ENCODE data around the gene DENND6B. TPM values are rescaled to one million over a fixed set of nuclear protein-coding genes. Genes with fewer than 3 reads are reported as not detected.
"Not testable (repeated sequence)": the region's sequence is repeated elsewhere in the genome, so short reads cannot be mapped to it uniquely, and the experiment has no call there.

DENND6B gene, protein sequence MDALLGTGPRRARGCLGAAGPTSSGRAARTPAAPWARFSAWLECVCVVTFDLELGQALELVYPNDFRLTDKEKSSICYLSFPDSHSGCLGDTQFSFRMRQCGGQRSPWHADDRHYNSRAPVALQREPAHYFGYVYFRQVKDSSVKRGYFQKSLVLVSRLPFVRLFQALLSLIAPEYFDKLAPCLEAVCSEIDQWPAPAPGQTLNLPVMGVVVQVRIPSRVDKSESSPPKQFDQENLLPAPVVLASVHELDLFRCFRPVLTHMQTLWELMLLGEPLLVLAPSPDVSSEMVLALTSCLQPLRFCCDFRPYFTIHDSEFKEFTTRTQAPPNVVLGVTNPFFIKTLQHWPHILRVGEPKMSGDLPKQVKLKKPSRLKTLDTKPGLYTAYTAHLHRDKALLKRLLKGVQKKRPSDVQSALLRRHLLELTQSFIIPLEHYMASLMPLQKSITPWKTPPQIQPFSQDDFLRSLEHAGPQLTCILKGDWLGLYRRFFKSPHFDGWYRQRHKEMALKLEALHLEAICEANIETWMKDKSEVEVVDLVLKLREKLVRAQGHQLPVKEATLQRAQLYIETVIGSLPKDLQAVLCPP
- total RNA-seq, result 1 to 10 TPM; 2.8 TPM

DNA sequence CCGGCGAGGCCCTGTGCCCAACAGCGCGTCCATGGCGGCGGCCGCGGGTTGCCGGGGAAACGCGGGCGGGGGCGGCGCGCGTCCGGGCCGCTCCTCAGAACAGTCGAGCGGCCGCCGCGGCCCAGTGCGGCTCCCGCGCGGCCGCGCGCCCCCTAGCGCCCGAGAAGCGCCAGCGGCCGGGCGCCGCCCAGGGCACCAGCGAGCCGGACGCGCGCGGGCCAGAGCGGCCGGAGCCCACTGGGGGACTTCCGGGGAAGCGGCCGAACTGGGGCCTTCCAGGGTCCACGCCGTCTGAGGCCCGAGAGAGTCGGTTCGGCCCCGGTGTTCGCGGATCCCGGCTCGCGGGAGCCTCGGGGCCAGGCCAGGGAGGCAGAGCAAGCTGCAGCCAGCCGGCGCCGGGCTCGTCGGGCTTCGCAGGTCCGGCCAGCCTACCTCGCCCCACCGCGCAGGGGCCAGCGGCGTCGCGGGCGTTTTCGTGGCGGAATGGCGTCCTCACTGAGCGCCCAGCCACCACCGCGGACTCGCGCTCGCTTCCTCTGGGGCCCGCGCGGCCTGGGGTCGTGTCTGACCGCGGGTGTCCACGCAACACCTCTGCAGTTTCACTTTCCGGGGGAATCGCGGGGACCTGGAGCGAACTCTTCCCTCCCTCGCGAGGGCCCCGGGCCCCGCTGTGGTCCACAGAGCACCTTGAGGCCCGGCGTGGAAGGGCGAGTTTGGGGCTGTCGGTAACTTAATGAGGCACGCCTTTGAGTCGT is at the start of gene DENND6B:
Gene DENND6B (minus strand): TSS at position 57 of the 755 bp plus-strand sequence. CDS start 24 bp downstream, at position 33.
- POLR2A ChIA-PET, result no interaction called here
- H3K36me3 Mint-ChIP-seq (ENCODE audit: low read depth), result no peaks in the 10 kb centered on the region
- DNase-seq (peak; percentile 88), ATAC-seq (peak; percentile 95)
- H3K4me1 Mint-ChIP-seq, result peaks cover 14% of the 10 kb centered on the region
- H3K27me3 Mint-ChIP-seq, result peaks cover 7% of the 10 kb centered on the region
- H3K9me3 Mint-ChIP-seq (ENCODE audit: low read depth), result no peaks in the 10 kb centered on the region
- peak within 1 kb of the TSS; percentile 74 for H3K4me3 Mint-ChIP-seq
- H3K27ac Mint-ChIP-seq, result peak within 1 kb of the TSS; percentile 63
- CTCF ChIA-PET, result interaction anchor here (0.6 to 5.6 kb wide), 8 partner anchors 10 to 289 kb away, joined by 3 to 31 read pairs (median 4); no protein-coding TSS in a partner anchor
- intact Hi-C loops (cut with DNase I, micrococcal nuclease), result loop anchor here (1.0 to 5.0 kb wide), 7 partner anchors 15 to 86 kb away; partner anchors contain the start of genes HDAC10 (in 1 of the 2) and MAPK11 (in 1 of the 2)

DNA sequence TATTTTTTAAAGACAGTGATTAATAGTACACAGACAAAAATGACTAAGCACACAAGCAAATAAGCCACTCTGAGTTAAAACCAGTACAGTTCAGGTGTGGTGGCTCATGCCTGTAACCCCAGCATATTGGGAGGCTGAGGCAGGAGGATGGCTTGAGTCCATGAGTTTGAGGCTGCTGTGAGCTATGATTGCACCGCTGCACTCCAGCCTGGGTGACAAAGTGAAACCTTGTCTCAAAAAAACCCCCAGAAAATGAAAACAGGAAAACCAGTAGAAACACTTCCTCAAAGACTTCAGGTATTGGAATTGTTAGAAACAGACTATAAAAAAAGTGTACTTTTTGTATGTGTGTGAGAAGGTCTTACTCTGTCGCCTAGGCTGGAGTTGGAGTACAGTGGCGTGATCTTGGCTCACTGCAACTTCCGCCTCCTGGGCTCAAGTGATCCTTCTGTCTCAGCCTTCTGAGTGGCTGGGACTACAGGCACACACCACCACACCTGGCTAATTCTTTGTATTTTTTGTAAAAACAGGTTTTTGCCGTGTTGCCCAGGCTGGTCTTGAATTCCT is 49.4 kb upstream of the DENND6B start:
- no peak overlapping the region for H3K4me3 Mint-ChIP-seq
- peaks cover 39% of the 10 kb centered on the region for H3K36me3 Mint-ChIP-seq (ENCODE audit: low read depth)
- peaks cover 10% of the 10 kb centered on the region for H3K4me1 Mint-ChIP-seq
- no peaks in the 10 kb centered on the region for H3K9me3 Mint-ChIP-seq (ENCODE audit: low read depth)
- DNase-seq (peak; percentile 20), ATAC-seq (peak; percentile 51)
- ChIA-PET POLR2A (no interaction called here), CTCF (interaction anchor here (1.9 kb wide), 1 partner anchor 8 kb away, joined by 5 read pairs; no protein-coding TSS in a partner anchor)
- peak overlapping the region; percentile 51 for H3K27ac Mint-ChIP-seq
- intact Hi-C loops (cut with DNase I, micrococcal nuclease), result no loop called here
- no peaks in the 10 kb centered on the region for H3K27me3 Mint-ChIP-seq

DNA sequence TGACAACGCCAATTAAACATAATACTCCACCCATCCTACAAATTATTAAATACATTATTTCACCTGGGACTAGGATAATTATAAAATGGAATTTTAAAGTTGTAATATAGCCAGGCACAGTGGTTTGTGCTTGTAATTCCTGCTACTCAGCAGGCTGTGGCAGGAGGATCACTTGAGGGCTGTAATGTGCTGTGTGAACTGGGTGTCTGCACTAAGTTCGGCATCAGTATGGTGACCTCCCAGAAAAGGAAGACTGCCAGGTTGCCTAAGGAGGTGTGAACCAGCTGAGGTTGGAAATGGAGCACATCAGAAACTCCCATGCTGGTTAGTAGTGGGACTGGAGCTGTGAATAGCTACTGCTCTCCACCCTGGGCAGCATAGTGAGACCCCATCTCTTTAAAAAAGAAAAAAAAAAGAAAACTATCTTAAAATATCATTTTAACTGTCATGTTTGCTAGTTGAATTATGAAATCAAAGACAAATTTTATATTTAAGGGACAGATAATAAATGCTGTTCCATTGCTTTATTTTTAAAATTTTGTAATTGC is 44.4 kb upstream of the DENND6B start:
- Mint-ChIP-seq H3K9me3 (ENCODE audit: low read depth) (no peaks in the 10 kb centered on the region), H3K4me1 (peaks cover 11% of the 10 kb centered on the region), H3K27me3 (no peaks in the 10 kb centered on the region), H3K27ac (no peak overlapping the region), H3K36me3 (ENCODE audit: low read depth) (peaks cover 33% of the 10 kb centered on the region), H3K4me3 (no peak overlapping the region)
- no peak for ATAC-seq
- ChIA-PET CTCF (interaction anchor here (1.0 kb wide), 1 partner anchor 8 kb away, joined by 3 read pairs; no protein-coding TSS in a partner anchor), POLR2A (no interaction called here)
- intact Hi-C loops (cut with DNase I, micrococcal nuclease), result no loop called here
- DNase-seq, result no peak

DNA sequence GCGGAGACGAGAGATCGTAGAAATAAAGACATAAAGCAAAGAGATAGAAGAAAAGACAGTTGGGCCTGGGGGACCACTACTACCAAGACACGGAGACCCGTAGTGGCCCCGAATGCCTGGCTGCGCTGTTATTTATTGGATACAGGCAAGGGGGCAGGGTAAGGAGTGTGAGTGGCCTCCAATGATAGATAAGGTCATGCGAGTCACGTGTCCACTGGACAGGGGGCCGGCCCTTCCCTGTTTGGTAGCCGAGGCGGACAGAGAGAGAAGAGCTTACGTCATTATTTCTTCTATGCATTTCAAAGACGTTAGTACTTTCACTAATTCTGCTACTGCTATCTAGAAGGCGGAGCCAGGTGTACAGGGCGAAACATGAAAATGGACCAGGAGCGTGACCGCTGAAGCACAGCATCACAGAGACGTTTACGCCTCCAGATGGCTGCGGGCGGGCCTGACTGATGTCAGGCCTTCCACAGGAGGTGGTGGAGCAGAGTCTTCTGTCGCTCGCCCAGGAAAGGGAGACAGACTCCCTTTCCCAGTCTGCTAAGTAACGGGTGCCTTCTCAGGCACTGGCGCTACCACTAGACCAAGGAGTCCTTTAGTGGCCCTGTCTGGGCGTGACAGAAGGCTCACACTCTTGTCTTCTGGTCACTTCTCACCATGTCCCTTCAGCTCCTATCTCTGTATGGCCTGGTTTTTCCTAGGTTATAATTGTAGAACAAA is 41.1 kb upstream of the DENND6B start:
- no peaks in the 10 kb centered on the region for H3K9me3 Mint-ChIP-seq (ENCODE audit: low read depth)

DNA sequence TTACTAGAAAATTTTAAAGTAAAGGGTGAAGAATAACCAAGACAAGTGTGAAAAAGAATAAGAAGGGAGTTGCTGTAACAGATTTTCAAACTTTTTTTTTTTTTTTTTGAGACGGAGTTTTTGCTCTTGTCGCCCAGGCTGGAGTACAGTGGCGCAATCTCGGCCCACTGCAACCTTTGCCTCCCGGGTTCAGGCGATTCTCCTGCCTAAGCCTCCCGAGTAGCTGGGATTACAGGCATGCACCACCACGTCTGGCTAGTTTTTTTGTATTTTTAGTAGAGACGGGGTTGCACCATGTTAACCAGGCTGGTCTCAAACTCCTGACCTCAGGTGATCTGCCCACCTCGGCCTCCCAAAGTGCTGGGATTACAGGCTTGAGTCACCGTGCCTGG is 37.0 kb upstream of the DENND6B start:
- H3K4me3 Mint-ChIP-seq; H3K27ac Mint-ChIP-seq; POLR2A ChIA-PET; intact Hi-C loops (cut with DNase I, micrococcal nuclease); DNase-seq; H3K9me3 Mint-ChIP-seq (ENCODE audit: low read depth); ATAC-seq; H3K27me3 Mint-ChIP-seq: not testable (repeated sequence)
- CTCF ChIA-PET, result interaction anchor here (0.6 to 0.9 kb wide), 2 partner anchors 8 to 11 kb away, joined by 3 read pairs; no protein-coding TSS in a partner anchor
- Mint-ChIP-seq H3K4me1 (peaks cover 24% of the 10 kb centered on the region), H3K36me3 (ENCODE audit: low read depth) (peaks cover 28% of the 10 kb centered on the region)

More for the DNA sequence above, 41.1 kb upstream of the DENND6B start:
- Mint-ChIP-seq H3K36me3 (ENCODE audit: low read depth) (peaks cover 21% of the 10 kb centered on the region), H3K4me1 (peaks cover 8% of the 10 kb centered on the region), H3K27me3 (no peaks in the 10 kb centered on the region), H3K4me3 (no peak overlapping the region), H3K27ac (no peak overlapping the region)
- CTCF ChIA-PET, result interaction anchor here (0.5 kb wide), 1 partner anchor 9 kb away, joined by 3 read pairs; no protein-coding TSS in a partner anchor
- intact Hi-C loops (cut with DNase I, micrococcal nuclease), result no loop called here
- ATAC-seq (no peak), DNase-seq (no peak)
- POLR2A ChIA-PET, result no interaction called here

DNA sequence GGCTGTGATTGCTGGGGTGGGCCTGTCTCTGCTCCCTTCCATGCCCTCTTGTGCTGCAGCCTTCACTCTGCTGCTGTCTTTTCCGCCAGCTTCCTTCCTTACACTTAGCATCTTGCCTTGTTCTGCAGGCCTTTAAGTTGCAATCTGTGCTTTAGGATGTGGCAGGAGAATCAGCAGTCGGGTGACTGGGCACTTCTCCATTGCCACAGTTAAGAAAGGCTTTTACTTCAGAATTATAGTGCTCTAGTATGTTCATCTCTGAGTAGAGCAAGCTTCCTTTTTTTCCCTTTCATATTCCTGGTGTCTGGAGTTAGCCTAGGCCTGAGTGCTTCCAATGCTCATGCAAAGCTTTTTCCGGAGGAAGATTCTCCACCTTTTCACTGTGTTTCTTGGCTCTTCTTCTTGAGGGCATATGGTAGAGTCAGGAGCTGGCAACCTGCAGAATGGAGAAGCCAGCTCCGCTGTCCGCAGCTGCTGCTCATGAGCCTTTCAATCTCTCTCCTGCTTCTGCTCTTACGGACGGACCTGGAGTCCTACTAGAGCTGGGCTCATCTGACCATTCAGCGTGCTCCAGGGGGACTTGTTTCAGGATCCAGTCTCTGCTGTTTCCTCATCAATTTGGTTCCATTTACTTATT is 36.5 kb upstream of the DENND6B start:
- POLR2A ChIA-PET, result no interaction called here
- CTCF ChIA-PET, result interaction anchor here (0.9 kb wide), 1 partner anchor 9 kb away, joined by 3 read pairs; no protein-coding TSS in a partner anchor
- no peak overlapping the region for H3K4me3 Mint-ChIP-seq
- ATAC-seq (no peak), DNase-seq (no peak)
- H3K36me3 Mint-ChIP-seq (ENCODE audit: low read depth), result peaks cover 25% of the 10 kb centered on the region
- H3K9me3 Mint-ChIP-seq (ENCODE audit: low read depth), result peaks cover 2% of the 10 kb centered on the region
- peak overlapping the region; percentile 21 for H3K27ac Mint-ChIP-seq
- no peaks in the 10 kb centered on the region for H3K27me3 Mint-ChIP-seq
- H3K4me1 Mint-ChIP-seq, result peaks cover 24% of the 10 kb centered on the region
- intact Hi-C loops (cut with DNase I, micrococcal nuclease), result no loop called here

DNA sequence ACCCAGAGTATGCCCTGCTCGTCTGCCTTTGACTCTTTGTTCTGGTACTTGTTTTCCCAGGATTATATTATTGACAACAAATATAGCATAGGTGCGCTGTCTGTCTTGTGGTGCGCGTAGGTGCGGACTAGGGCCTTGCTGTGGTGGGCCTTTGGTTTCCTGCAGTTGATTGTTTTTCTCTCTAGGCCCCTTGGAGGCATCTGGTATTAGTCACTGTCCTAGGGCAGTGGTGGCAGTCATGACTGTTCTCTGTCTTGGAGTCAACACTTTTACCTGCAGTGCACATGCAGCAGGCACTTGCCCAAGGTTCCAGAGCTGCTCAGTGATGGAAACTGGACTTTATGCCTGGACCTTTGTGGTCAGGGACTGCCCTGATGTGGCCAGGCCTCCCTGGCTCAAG is 34.9 kb upstream of the DENND6B start:
- peak; percentile 79 for ATAC-seq
- intact Hi-C loops (cut with DNase I, micrococcal nuclease), result no loop called here
- ChIA-PET CTCF (interaction anchor here (0.7 to 1.2 kb wide), 2 partner anchors 22 to 34 kb away, joined by 3 to 4 read pairs; no protein-coding TSS in a partner anchor), POLR2A (interaction anchor here (0.5 kb wide), 1 partner anchor 296 kb away, joined by 3 read pairs; no protein-coding TSS in a partner anchor)
- H3K4me3 Mint-ChIP-seq, result no peak overlapping the region
- no peaks in the 10 kb centered on the region for H3K27me3 Mint-ChIP-seq
- H3K9me3 Mint-ChIP-seq (ENCODE audit: low read depth), result peaks cover 2% of the 10 kb centered on the region
- peaks cover 27% of the 10 kb centered on the region for H3K4me1 Mint-ChIP-seq
- no peak for DNase-seq
- peak overlapping the region; percentile 79 for H3K27ac Mint-ChIP-seq
- H3K36me3 Mint-ChIP-seq (ENCODE audit: low read depth), result peaks cover 26% of the 10 kb centered on the region

DNA sequence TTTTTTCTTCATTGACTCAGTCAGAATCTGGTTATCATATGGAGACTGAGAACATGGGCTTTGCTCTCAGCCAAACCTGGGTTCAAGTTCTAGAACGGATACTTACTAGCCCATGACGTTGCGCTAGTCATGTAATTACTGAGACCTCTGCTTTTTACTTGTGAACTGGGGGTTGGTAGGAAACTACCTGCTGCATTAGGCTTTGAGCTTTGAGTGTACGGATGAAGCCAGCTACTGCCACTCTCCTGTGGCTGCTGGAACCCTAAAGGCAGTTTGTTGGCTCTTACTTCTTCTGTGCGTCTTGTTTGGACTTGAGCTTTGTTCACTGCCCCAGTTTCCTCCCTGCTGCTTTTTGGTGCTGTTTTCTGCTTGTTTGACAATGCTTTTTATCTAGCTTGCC is 34.4 kb upstream of the DENND6B start:
- H3K36me3 Mint-ChIP-seq (ENCODE audit: low read depth), result peaks cover 26% of the 10 kb centered on the region
- H3K4me3 Mint-ChIP-seq, result no peak overlapping the region

DNA sequence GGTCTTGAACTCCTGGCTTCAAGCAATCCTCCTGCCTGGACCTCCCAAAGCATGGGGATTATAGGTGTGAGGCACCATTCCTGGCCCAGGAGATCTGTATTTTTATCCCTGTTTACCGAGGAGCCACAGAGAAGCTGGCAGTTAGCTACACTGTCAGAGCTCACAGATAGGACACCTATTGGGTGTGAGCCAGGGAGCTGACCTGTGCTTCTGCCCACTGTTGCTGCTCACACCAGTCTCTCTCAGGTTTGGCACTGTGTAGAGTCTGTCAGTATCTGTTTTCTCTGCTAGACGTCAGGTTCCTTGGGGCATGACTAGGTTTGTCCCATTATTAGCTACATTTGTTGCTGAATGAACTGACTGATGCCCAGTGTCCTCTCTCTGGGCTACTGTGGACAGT is 33.8 kb upstream of the DENND6B start:
- H3K27ac Mint-ChIP-seq, result no peak overlapping the region
- POLR2A ChIA-PET, result interaction anchor here (0.7 kb wide), 1 partner anchor 165 kb away, joined by 3 read pairs; no protein-coding TSS in a partner anchor

More for the DNA sequence above, 34.4 kb upstream of the DENND6B start:
- ATAC-seq (peak; percentile 68), DNase-seq (no peak)
- ChIA-PET POLR2A (no interaction called here), CTCF (interaction anchor here (1.0 to 1.2 kb wide), 2 partner anchors 23 to 38 kb away, joined by 4 read pairs; no protein-coding TSS in a partner anchor)
- no peaks in the 10 kb centered on the region for H3K27me3 Mint-ChIP-seq
- peak overlapping the region; percentile 79 for H3K27ac Mint-ChIP-seq
- peaks cover 25% of the 10 kb centered on the region for H3K4me1 Mint-ChIP-seq
- intact Hi-C loops (cut with DNase I, micrococcal nuclease), result no loop called here
- H3K9me3 Mint-ChIP-seq (ENCODE audit: low read depth), result peaks cover 2% of the 10 kb centered on the region

DNA sequence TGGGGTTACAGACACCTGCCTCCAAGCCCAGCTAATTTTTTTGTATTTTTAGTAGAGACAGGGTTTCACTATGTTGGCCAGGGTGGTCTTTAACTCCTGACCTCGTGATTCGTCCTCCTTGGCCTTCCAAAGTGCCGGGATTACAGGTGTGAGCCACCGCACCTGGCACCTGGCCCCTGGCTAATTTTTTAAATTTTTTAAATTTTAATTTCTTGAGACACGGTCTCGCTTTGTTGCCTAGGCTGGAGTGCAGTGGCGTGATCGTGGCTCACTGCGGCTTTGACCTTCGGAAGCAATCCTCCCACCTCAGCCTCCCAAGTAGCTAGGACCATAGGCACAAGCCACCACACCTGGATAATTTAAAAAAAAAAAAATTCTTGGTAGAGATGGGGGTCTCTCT is 30.9 kb upstream of the DENND6B start:
- ChIA-PET CTCF (interaction anchor here (1.0 to 1.1 kb wide), 2 partner anchors 8 to 16 kb away, joined by 3 read pairs; no protein-coding TSS in a partner anchor), POLR2A (interaction anchor here (1.3 kb wide), 1 partner anchor 20 kb away, joined by 5 read pairs; no protein-coding TSS in a partner anchor)
- H3K4me1 Mint-ChIP-seq, result peaks cover 21% of the 10 kb centered on the region
- peaks cover 2% of the 10 kb centered on the region for H3K9me3 Mint-ChIP-seq (ENCODE audit: low read depth)
- no peak overlapping the region for H3K4me3 Mint-ChIP-seq
- intact Hi-C loops (cut with DNase I, micrococcal nuclease), result no loop called here
- H3K27me3 Mint-ChIP-seq, result no peaks in the 10 kb centered on the region
- no peak for ATAC-seq
- no peak for DNase-seq
- no peak overlapping the region for H3K27ac Mint-ChIP-seq
- H3K36me3 Mint-ChIP-seq (ENCODE audit: low read depth), result peaks cover 23% of the 10 kb centered on the region

More for the DNA sequence above, 33.8 kb upstream of the DENND6B start:
- CTCF ChIA-PET, result interaction anchor here (0.6 to 1.2 kb wide), 3 partner anchors 23 to 39 kb away, joined by 3 to 4 read pairs (median 4); partner anchors contain the start of gene DENND6B
- no peak for DNase-seq
- Mint-ChIP-seq H3K4me3 (no peak overlapping the region), H3K9me3 (ENCODE audit: low read depth) (peaks cover 2% of the 10 kb centered on the region), H3K27me3 (no peaks in the 10 kb centered on the region), H3K36me3 (ENCODE audit: low read depth) (peaks cover 25% of the 10 kb centered on the region), H3K4me1 (peaks cover 25% of the 10 kb centered on the region)
- ATAC-seq, result no peak
- intact Hi-C loops (cut with DNase I, micrococcal nuclease), result no loop called here
